Colonic mucosa (tissue), 4 donors: ENCODE data around the gene TMEM190. TPM values are rescaled to one million over a fixed set of nuclear protein-coding genes. Genes with fewer than 3 reads are reported as not detected.

Source experiments
- DNase-seq: peaks from one replicate; pipeline ENCODE4 v3.0.0-alpha.2; 2020
- H3K27ac ChIP-seq: fragments of 200-600 bp; one replicate; pipeline ENCODE4 v1.8.0; 2021
- H3K27me3 ChIP-seq: fragments of 200-600 bp; one replicate; pipeline ENCODE4 v1.8.0; 2021
- H3K36me3 ChIP-seq: fragments of 200-600 bp; one replicate; pipeline ENCODE4 v1.8.0; 2021
- H3K4me1 ChIP-seq: fragments of 200-600 bp; one replicate; pipeline ENCODE4 v1.8.0; 2021; ENCODE audit warnings: mild to moderate bottlenecking
- H3K4me3 ChIP-seq: fragments of 200-600 bp; one replicate; pipeline ENCODE4 v1.8.0; 2021
- H3K9ac ChIP-seq, 2 donors: one replicate each; pipeline ENCODE4 v1.7.0; 2013; ENCODE audit warnings: control low read depth in 2 of 2, low read depth in 2 of 2, low read length in 2 of 2
- H3K9me3 ChIP-seq: fragments of 200-600 bp; one replicate; pipeline ENCODE4 v1.8.0; 2021
- CTCF ChIP-seq: fragments of 200-600 bp; IDR thresholded peaks from one replicate; pipeline ENCODE4 v1.8.0; 2022; ENCODE audit warnings: antibody characterized with exemption, mild to moderate bottlenecking
- intact Hi-C: fragments of 100-400 bp; cut with DNase I; formaldehyde crosslinking; loops from one replicate; pipeline ENCODE4 v1.14.1; 2022
- total RNA-seq, 2 donors: library from RNA; stranded (reverse); fragmentation: NEBNext Ultra II Directional in 1 of 2; extraction: Animal tissue kit (Norgen Biotek cat#: 25700) in 1 of 2; gene quantifications; one replicate each; pipeline ENCODE4 v1.2.1, GENCODE V29; 2021
- donor health status: healthy.
- donor health status: DM: no; HTN: no; CAD: no.
- donor health status: DM: no; HTN: no; CAD: no.

Gene TMEM190
- total RNA-seq, 2 donors from 2014 or later, result not detected

DNA sequence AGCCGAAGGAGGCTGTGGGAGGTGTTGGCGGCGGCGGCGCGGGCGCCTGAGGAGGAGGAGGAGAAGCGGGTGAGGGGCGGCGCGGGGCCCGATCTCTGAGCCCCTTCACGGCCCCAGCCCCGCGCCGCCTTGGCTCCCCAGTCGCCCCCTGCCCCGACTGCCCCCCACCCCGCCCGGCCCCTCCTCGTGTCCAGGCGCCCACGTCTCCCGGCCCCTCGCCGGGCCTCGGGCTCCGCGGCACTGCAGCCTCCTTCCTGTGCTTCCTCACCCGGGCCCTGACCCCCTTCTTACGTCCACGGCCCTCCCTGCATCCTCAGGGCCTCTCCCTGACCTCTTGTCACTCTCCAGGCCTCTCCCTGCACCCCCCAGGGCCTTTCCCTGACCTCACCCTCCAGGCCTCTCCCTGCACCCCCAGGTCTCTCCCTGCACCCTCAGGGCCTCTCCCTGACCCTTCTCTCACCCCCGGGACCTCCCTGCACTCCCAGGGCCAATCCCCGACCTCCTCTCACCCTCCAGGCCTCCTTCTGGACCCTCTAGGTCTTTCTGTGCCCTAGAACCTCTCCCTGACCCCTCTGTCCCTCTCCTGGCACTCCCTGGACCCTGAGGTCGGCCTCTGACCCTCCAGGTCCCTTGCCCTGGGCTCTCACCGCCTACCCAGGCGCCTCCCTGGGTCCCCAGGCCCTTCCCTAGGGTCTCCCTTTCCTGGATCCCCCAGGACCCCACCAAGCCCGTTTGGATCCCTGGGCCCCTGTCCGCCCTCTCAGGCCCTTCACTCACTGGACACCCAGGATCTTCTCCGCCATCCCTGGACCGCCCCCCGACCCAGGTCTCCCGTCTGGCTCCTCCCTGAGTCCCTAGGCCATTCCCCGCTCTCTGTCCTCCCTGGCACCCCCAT lies 36.5 kb upstream of the TMEM190 start:
- intact Hi-C loops, result no loop called here
- TF ChIP-seq CTCF, result no peak
- no peaks in the 10 kb centered on the region for H3K4me1 ChIP-seq
- H3K36me3 ChIP-seq, result peaks cover 5% of the 10 kb centered on the region
- peak overlapping the region; percentile 65 for H3K27ac ChIP-seq
- H3K9ac ChIP-seq, result peak overlapping the region; percentile 89 to 98
- DNase-seq, result peak; percentile 43
- H3K4me3 ChIP-seq, result peak overlapping the region; percentile 47
- H3K27me3 ChIP-seq, result no peaks in the 10 kb centered on the region
- H3K9me3 ChIP-seq, result no peaks in the 10 kb centered on the region

GRCh38 chr19:55340784-55341147 lies 35.9 kb upstream of the TMEM190 start:
- Histone ChIP-seq H3K9ac (peak overlapping the region; percentile 89 to 98), H3K27ac (no peak overlapping the region), H3K9me3 (no peaks in the 10 kb centered on the region), H3K27me3 (no peaks in the 10 kb centered on the region), H3K4me3 (peak overlapping the region; percentile 47), H3K36me3 (peaks cover 5% of the 10 kb centered on the region), H3K4me1 (no peaks in the 10 kb centered on the region)
- TF ChIP-seq CTCF, result no peak
- intact Hi-C loops, result no loop called here
- DNase-seq, result peak; percentile 39

DNA sequence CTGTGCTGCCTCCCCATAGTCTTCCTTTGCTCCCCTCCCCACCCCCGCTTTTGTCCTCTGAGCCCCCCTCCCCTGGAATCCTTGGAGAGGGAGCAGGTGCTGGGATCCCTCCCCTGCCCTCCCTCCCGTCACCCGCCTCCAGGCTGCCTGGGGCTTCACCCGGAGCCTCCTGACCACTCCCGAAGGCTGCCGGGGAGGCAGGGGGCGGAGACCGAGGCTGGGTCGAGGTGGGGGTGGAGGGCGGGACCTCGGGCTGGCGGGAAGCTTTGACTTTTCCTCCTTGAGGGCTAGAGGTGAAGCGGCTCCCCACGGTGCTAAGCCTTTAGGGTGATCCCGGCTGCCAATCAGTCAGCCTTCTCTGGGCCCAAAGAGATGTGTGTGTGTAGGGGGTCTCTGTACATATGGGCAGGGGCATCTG lies 35.4 kb upstream of the TMEM190 start:
- H3K4me1 ChIP-seq, result no peaks in the 10 kb centered on the region
- H3K27me3 ChIP-seq, result no peaks in the 10 kb centered on the region
- intact Hi-C loops, result no loop called here
- H3K4me3 ChIP-seq, result peak overlapping the region; percentile 47
- H3K27ac ChIP-seq, result no peak overlapping the region
- DNase-seq, result peak; percentile 87
- H3K36me3 ChIP-seq, result peaks cover 5% of the 10 kb centered on the region
- H3K9me3 ChIP-seq, result no peaks in the 10 kb centered on the region
- H3K9ac ChIP-seq, result peak overlapping the region; percentile 89 to 98
- no peak for TF ChIP-seq CTCF

DNA sequence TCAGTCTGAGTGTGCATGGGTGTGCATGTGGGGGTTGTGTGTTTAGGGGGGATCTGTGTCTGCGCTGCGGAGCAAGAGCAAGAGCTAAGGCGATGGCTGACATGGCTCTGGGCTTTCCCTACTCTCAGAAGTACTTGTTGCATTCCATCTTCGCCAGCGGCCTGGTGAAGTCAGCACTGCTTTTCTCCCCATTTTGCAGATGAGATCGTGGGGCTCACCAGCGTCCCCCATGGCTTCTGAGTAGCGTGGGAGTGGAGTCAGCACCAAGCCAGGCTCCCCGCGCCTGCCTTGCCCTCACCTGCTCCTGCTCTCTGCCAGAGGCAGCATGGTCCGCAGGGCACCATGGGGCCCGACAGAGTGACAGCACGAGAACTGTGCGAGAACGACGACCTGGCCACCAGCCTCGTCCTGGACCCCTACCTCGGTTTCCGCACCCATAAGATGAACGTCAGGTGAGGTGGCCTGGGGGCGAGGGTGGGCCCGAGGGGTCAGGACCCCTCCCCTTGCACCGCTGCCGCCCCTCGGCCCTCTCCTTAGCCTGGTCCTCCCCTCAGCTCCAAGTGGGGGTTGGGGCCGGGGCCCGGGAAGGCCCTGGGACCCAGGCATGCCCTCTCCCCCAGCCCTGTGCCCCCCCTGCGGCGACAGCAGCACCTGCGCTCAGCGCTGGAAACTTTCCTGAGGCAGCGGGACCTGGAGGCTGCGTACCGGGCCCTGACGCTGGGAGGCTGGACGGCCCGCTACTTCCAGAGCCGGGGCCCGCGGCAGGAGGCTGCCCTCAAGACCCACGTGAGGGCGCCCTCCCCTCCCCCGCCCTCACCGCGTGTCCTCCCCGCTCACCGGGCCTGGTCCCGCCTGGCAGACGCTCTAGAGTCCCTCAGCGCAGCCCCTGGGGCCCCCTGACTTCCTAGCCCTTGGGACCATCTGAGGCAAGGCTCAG lies 34.8 kb upstream of the TMEM190 start:
- Histone ChIP-seq H3K27me3 (no peaks in the 10 kb centered on the region), H3K4me3 (peak overlapping the region; percentile 47), H3K27ac (no peak overlapping the region), H3K4me1 (no peaks in the 10 kb centered on the region), H3K9ac (no peak overlapping the region), H3K36me3 (peaks cover 5% of the 10 kb centered on the region), H3K9me3 (no peaks in the 10 kb centered on the region)
- intact Hi-C loops, result no loop called here
- TF ChIP-seq CTCF, result no peak
- DNase-seq, result no peak

DNA sequence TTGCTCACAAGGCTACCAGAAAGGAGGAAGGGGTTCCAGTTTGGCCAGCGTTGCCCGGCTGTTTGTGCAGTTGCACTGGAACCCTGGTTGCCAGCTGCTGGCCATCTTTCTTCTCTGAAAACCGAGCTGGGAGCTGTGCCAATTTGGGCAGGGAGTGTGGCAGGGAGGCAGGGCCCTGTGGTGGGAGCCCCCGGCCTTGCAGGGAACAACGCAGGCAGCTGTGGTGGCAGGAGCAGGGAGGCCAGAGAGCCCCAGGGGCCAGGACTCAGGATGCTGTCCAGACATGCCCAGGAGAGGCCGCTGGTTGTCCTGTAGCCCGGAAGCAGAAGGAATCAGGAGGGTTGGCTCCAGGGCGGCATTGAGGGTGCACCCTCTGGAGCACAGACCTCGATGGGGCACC lies 32.2 kb upstream of the TMEM190 start:
- DNase-seq, result no peak
- Histone ChIP-seq H3K27me3 (no peaks in the 10 kb centered on the region), H3K9ac (no peak overlapping the region), H3K4me1 (no peaks in the 10 kb centered on the region), H3K9me3 (no peaks in the 10 kb centered on the region), H3K36me3 (peaks cover 5% of the 10 kb centered on the region), H3K27ac (no peak overlapping the region), H3K4me3 (no peak overlapping the region)
- TF ChIP-seq CTCF, result no peak
- intact Hi-C loops, result no loop called here
